GM20000 (cell line): ENCODE results near the gene TNIP1.

ENCODE experiments used
- DNase-seq: peaks from one replicate; pipeline ENCODE4 v3.0.0; 2012; ENCODE audit warnings: low spot score
- TF ChIP-seq, protein P1 (sequence below): IDR thresholded peaks from 2 replicates; pipeline ENCODE4 v1.5.1; 2012; ENCODE audit warnings: mild to moderate bottlenecking, control low read depth; ENCODE audit errors: extremely low read depth, missing control alignments

The TNIP1 gene

DNA sequence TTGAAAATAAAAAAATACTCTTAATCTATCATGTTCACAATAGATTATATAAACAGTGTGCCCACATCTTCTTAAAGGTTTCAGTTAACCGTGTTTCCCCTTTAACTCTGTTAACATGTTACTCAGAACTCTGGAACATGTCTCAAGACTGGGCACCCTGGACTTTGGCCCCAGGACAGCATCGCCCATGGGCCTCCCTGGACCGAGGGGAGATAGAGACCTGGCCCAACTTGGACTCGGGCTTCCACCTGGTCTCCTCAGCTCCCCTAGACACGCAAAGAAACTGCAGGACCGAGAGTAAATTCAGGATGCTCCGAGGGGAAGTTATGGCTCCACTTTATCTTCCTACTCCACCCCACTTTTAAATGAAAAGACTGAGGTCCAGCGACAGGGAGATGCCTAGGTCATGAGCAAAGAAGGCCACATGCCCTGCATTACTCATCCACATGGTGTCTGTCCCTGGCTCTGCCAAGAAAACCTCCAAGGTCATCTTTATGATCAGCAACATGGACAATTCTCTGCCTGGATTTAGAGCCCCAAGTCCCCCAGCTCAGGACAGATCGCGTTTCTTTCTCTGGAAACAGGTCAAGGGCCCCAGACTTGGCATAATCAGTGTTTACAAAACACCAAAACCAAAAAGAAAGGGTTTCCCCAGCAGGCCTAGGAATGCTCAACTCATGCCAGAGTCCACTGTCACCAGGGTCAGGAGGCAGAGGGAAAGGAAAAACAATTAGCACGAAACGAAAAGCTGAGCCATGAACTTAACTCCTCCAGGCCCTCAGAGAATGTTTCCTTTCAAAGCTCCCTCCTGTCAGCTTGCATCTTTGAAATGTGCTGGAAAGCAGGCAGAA, 43.0 kb downstream of the TNIP1 start:
- DNase-seq, result no peak
- TF ChIP-seq, protein P1, sequence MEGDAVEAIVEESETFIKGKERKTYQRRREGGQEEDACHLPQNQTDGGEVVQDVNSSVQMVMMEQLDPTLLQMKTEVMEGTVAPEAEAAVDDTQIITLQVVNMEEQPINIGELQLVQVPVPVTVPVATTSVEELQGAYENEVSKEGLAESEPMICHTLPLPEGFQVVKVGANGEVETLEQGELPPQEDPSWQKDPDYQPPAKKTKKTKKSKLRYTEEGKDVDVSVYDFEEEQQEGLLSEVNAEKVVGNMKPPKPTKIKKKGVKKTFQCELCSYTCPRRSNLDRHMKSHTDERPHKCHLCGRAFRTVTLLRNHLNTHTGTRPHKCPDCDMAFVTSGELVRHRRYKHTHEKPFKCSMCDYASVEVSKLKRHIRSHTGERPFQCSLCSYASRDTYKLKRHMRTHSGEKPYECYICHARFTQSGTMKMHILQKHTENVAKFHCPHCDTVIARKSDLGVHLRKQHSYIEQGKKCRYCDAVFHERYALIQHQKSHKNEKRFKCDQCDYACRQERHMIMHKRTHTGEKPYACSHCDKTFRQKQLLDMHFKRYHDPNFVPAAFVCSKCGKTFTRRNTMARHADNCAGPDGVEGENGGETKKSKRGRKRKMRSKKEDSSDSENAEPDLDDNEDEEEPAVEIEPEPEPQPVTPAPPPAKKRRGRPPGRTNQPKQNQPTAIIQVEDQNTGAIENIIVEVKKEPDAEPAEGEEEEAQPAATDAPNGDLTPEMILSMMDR, result no peak

DNA sequence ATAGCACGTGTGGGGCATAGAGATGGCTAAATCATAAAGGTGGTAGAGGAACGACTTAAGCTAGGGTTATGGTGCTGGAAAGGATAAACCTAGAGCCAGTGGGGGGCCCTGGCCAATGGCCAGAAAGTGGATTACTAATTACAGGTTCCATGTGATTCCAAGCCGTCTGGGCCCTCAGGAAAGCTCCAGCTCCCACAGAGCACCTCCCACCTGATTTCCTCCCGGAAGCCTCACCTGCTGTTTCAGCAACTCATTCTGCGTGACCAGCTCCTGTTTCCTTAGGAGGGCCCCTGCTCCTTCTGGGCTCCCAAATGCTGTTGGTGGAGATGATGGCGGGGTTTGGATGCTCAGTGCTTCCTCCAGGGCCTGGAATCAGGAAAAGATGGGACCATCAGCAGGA, 44.3 kb downstream of the TNIP1 start:
- no peak for DNase-seq
- TF ChIP-seq, protein P1, result no peak

DNA sequence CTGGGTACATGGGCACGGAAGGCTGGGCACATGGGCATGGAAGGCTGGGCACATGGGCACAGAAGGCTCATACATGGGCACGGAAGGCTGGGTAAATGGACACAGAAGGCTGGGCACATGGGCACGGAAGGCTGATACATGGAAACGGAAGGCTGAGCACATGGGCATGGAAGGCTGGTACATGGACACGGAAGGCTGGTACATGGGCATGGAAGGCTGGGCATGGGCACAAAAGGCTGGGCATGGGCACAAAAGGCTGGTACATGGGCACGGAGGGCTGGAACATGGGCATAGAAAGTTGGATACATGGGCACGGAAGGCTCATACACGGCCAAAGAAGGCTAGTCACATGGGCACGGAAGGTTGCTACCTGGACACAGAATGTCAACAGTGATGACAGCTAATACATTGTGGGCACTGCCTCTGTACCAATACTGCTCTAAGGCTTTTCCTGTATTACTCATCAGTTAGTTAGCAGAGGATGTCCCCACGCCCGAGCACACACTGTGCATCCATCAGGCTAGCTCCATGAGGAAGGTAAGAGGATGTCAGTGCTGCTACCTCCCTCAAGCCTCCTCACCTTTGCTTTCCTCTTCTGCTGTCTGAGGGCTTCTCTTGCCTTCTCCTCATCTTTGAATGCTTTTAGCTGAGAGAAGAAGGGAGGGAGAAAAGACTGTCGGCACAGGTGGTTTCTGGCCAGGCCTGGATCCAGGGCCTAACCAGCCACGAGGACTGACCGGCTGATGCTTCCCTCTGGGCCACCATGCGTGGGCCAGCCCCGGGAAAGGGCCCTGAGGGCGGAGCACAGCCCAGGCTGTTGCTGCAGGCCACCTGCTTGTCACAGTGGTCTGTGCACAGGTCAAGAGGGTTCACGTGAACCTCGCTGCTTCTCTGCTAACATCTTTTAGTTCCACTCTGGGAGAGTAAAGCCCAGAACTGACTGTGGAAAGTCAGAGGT, 46.1 kb downstream of the TNIP1 start:
- no peak for DNase-seq
- TF ChIP-seq, protein P1, result no peak

DNA sequence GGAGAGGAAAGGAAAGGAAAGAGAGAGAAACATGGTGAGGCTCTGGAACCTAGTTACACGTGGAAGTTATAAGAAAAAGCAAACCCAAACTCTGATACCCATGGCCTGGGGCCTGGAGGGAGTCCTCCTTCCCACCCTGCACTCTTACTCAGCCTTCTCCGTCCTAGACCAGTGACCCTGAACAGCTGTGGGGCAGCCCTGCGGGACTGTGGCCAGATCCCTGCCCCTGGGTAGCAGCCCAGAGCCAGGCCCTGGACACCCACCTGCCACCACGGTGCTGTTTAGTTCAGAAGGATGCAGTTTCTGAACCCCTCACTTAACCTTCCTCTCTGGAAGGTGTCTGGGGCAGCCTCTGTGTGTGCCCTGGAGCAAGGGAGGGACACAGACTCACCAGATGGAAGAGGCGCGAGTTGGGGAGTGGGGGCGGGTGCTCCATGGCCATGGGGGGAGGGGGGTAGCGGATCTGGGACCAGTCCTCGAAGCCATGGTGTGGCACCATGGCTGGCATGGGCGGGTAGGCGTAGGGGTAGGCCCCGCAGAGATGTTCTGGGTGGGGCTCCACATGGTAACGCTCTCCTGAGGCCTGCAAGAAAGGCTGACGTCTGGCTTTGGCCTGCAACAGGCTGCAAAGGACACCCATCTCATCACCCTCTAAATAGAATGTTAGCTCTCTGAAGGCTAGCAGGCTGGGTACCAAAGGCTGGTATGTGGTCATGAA, 47.5 kb downstream of the TNIP1 start:
- TF ChIP-seq, protein P1, result no peak
- DNase-seq, result no peak

DNA sequence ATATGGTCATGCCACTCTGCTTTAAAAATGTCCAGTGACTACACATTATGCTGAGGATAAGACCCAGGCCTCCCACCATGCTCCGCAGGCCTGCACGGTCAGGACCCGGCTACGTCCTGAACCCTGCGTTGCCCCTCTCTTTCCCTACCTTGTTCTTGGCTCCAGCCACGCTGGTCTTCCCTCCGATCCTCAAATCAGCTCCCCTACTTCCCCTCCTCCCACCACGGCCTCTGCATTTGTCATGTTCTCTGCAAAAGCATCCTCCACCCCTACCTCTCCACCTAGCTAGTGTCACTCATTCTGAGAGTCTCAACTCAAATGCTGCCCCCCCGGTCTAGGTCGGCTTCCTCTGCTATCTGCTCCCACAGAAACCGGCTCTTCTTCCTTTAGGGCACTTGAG, 49.3 kb downstream of the TNIP1 start:
- TF ChIP-seq, protein P1, result no peak
- DNase-seq, result no peak

DNA sequence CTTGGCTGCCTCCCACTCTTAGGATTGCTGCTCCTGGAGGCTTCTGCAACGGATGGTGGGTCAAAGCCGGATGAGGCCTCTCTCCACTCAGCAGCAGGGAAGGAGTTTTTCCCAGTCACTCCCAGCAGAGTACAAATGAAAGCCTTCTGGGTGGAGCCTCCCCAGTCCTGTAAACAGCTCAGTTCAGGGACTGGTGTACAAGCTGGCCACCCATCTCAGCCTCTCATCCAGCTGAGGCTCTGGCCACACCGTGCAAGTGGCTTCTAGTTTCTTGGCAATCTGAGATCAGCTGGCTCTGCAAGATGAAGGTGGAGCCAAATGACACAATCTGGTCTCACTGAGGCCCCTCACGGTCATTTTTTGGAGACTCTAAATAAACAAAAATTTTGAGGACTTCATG, 50.5 kb downstream of the TNIP1 start:
- TF ChIP-seq, protein P1, result no peak

DNA sequence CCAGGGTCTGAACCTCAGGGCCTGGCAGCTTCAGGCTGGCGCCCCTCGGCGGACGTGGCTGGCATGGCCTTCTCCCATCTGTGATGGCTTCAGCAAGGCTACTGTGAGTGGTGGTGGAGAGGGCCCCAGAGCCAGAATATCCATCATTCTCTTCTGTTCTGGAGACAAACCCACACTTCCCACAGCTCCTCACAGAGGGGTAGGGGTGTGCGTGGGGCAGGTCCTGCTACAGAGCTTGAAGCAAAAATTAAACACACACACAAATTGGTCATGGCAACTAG, 50.8 kb downstream of the TNIP1 start:
- no peak for DNase-seq
- TF ChIP-seq, protein P1, result no peak

More for the DNA sequence above, 50.5 kb downstream of the TNIP1 start:
- DNase-seq, result no peak
